Activated B cell treated with CpG ODN at 0.5 μM for 24 hours (primary cell): Measurements from ENCODE around the gene PAMR1. TPM values are rescaled to one million over a fixed set of nuclear protein-coding genes. Genes with fewer than 3 reads are reported as not detected.

ENCODE experiments used
- ATAC-seq: fragments of 200-7000 bp; cut with Tn5 transposase; one replicate; pipeline ENCODE4 v1.10.0; 2021; ENCODE audit warnings: low read depth, mild to moderate bottlenecking, moderate library complexity
- CTCF ChIA-PET: fragments of 350-600 bp; sonication (Branson Sonifier 250); formaldehyde crosslinking; loops from one replicate; lab custom pipeline; 2021; ENCODE audit warnings: antibody characterized with exemption; lab: Charles Lee
- POLR2A ChIA-PET: fragments of 350-600 bp; sonication (Branson Sonifier 250); formaldehyde crosslinking; loops from one replicate; lab custom pipeline; 2021; ENCODE audit warnings: antibody characterized with exemption; lab: Charles Lee
- DNase-seq: peaks from one replicate; pipeline ENCODE4 v3.0.0; 2022
- H3K27ac Mint-ChIP-seq: one replicate; pipeline ENCODE4 v1.8.0; 2020; ENCODE audit warnings: mixed read lengths
- H3K27me3 Mint-ChIP-seq: one replicate; pipeline ENCODE4 v1.8.0; 2021; ENCODE audit warnings: mixed read lengths
- H3K36me3 Mint-ChIP-seq: one replicate; pipeline ENCODE4 v1.8.0; 2021; ENCODE audit warnings: low read depth, mixed read lengths
- H3K4me1 Mint-ChIP-seq: one replicate; pipeline ENCODE4 v1.8.0; 2021; ENCODE audit warnings: mixed read lengths
- H3K4me3 Mint-ChIP-seq: one replicate; pipeline ENCODE4 v1.8.0; 2020; ENCODE audit warnings: mild to moderate bottlenecking, mixed read lengths
- H3K9me3 Mint-ChIP-seq: one replicate; pipeline ENCODE4 v1.8.0; 2020; ENCODE audit warnings: mixed read lengths
- CTCF ChIP-seq: fragments of 200-600 bp; IDR thresholded peaks from one replicate; pipeline ENCODE4 v1.8.0; 2022; ENCODE audit warnings: antibody characterized with exemption, mild to moderate bottlenecking
- intact Hi-C: fragments of 100-400 bp; cut with micrococcal nuclease; formaldehyde crosslinking; loops from one replicate; pipeline ENCODE4 v1.15.1; 2024
- total RNA-seq: library from RNA; stranded (reverse); gene quantifications from 2 replicates; pipeline ENCODE4 v1.2.3, GENCODE V29; 2022

The PAMR1 gene
- total RNA-seq, 1 donor from 2014 or later = not detected

DNA sequence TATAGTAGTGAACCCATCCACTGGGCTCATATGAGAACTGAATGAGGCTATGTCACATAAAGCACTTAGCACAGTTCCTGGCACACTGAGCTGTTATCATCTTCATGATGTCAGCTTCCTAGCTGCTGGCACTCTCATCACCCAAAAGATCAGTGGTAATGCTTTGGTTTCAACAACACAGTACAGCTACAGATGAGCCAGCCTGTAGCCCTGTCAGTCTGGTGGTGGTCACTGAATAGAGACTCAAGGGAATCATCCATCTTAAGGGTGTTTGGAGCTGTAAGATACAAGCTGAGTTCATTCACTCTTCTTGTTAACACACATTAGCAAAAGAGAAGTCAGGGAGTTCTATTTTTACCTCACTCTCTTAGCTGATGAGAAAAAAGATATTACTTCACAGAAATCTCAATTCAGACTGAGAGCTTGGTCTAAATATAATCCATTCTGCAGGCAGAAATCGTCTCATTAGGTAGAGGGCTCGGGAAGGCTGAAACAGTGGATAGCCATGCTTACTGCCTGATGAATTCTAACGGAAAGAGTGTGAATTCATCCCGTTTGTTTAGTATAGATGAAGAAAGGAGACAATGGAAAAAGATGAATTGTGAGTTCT lies 99.7 kb downstream of the PAMR1 start:
- no peak for TF ChIP-seq CTCF
- H3K36me3 Mint-ChIP-seq = no peaks in the 10 kb centered on the region
- POLR2A ChIA-PET = no interaction called here
- ATAC-seq (no peak), DNase-seq (no peak)
- H3K27ac Mint-ChIP-seq = no peak overlapping the region
- H3K4me3 Mint-ChIP-seq = no peak overlapping the region
- CTCF ChIA-PET = no interaction called here
- H3K9me3 Mint-ChIP-seq = no peaks in the 10 kb centered on the region
- H3K27me3 Mint-ChIP-seq = peaks cover 51% of the 10 kb centered on the region
- H3K4me1 Mint-ChIP-seq = peaks cover 2% of the 10 kb centered on the region
- intact Hi-C loops = no loop called here

DNA sequence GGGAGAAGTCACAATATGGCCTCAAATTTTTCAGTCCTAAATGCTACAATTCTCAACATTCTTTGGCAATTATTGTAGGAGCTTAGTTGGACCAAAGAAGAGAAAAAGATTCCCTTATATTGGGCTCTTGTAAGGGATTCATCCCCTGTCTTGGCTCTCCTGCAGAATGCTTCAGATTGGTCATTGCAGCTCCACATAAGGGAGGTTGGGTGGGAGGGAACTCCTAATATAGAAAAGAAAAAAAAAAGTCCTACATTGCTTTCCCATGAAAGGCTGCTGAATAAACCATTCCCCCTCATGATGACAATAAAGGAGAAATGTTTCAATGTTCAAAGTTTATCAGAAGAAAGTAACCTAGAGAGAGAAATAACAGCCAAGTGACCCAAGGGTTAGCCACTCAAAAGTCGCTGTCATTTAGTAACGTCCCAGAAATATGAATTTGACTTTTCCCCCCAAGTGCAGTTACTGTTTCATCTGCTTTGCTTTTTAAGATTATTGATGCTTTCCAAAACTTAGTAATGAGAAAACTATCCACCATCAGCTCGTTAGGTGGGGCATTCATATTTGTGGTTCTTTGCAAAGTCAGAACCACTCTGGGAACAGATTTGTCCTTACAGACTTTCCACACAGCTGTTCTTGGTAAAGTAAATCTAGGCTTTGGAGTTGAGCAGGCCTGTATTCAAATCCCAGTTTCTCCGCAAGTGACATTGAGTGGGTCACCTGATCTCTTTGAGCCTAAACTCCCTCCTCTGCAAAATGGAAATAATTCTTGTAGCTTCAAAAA lies 101.1 kb downstream of the PAMR1 start:
- Mint-ChIP-seq H3K27ac (no peak overlapping the region), H3K27me3 (peaks cover 52% of the 10 kb centered on the region), H3K4me3 (no peak overlapping the region), H3K36me3 (no peaks in the 10 kb centered on the region), H3K4me1 (peaks cover 10% of the 10 kb centered on the region), H3K9me3 (no peaks in the 10 kb centered on the region)
- intact Hi-C loops = no loop called here
- DNase-seq (no peak), ATAC-seq (no peak)
- CTCF ChIA-PET = no interaction called here
- TF ChIP-seq CTCF = no peak
- POLR2A ChIA-PET = no interaction called here

DNA sequence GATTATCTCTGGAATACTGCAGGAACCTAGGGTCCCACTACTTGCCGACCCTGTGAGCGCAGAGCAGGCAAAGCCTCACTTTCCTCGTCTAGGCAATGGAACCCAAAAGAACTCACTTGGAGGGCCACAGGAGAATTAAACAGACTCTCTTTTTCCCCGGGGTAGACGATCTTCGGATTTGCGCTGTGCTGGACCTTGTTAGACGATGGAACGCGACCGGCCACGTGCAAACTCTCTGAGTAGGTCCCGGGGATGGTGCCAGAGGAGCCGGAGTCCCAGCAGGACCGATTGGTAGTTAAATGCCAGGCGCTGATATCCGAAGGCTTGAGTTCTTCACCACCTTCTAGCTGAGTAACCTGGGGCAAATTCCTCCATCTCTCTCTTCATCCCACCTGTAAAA lies 105.0 kb downstream of the PAMR1 start:
- H3K27me3 Mint-ChIP-seq = peaks cover 63% of the 10 kb centered on the region
- no peak for TF ChIP-seq CTCF
- intact Hi-C loops = no loop called here

GRCh38 chr11:35419830-35420333 lies 105.5 kb downstream of the PAMR1 start:
- Mint-ChIP-seq H3K27me3 (peaks cover 63% of the 10 kb centered on the region), H3K27ac (no peak overlapping the region), H3K36me3 (no peaks in the 10 kb centered on the region), H3K9me3 (no peaks in the 10 kb centered on the region), H3K4me3 (peak overlapping the region; percentile 64), H3K4me1 (peaks cover 17% of the 10 kb centered on the region)
- DNase-seq (no peak), ATAC-seq (no peak)
- POLR2A ChIA-PET = no interaction called here
- intact Hi-C loops = no loop called here
- TF ChIP-seq CTCF = no peak
- CTCF ChIA-PET = no interaction called here

More for the DNA sequence above, 105.0 kb downstream of the PAMR1 start:
- no peak overlapping the region for H3K27ac Mint-ChIP-seq
- ATAC-seq (no peak), DNase-seq (no peak)
- CTCF ChIA-PET = no interaction called here
- POLR2A ChIA-PET = no interaction called here
- no peaks in the 10 kb centered on the region for H3K9me3 Mint-ChIP-seq
- peak overlapping the region; percentile 64 for H3K4me3 Mint-ChIP-seq
- H3K36me3 Mint-ChIP-seq = no peaks in the 10 kb centered on the region
- H3K4me1 Mint-ChIP-seq = peaks cover 17% of the 10 kb centered on the region

DNA sequence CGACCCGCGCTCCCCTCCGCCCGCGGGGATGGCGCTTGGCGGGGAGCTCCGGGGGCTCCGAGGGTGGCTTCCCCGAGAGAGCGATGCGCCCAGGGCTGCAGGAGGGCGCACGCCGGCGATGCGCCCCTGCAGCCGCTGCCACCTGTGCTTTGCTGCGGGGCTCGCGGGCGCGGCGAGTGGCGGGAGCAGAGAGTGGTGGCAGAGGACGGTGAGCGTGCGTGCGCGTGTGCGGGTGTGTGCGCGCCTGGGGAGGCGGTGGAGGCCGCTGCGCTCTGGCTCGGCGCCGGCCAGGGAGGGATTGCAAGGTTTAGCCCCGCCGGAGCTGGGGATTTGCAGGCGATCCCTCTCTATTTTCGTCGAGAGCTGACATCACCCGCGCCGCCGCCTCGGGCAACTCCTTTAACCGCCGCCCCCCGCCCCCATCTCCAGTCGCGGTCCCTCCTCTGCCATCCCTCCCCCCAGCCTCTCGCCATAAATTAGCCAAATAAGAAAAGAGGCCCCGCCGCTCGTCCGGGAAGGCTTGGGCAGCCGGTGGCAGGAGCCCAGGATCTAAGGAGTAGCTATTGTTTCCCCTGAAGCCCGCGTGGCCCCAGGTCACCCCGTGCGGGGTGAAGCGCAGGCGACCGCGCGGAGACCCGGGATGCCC lies 106.1 kb downstream of the PAMR1 start, which contains the start of gene SLC1A2:
Gene SLC1A2, minus strand, starts transcription at position 375 of the 646 bp plus-strand sequence. CDS start 592 bp downstream, outside the sequence.
- ChIA-PET POLR2A (no interaction called here), CTCF (no interaction called here)
- H3K9me3 Mint-ChIP-seq = no peaks in the 10 kb centered on the region
- no peak within 1 kb of the TSS for H3K27ac Mint-ChIP-seq
- ATAC-seq (no peak), DNase-seq (no peak)
- H3K4me1 Mint-ChIP-seq = peaks cover 17% of the 10 kb centered on the region
- peaks cover 63% of the 10 kb centered on the region for H3K27me3 Mint-ChIP-seq
- no peak for TF ChIP-seq CTCF
- H3K4me3 Mint-ChIP-seq = peak within 1 kb of the TSS; percentile 64
- no peaks in the 10 kb centered on the region for H3K36me3 Mint-ChIP-seq
- intact Hi-C loops = no loop called here
